ENCODE measurements around the gene SLC8A1.

DNA sequence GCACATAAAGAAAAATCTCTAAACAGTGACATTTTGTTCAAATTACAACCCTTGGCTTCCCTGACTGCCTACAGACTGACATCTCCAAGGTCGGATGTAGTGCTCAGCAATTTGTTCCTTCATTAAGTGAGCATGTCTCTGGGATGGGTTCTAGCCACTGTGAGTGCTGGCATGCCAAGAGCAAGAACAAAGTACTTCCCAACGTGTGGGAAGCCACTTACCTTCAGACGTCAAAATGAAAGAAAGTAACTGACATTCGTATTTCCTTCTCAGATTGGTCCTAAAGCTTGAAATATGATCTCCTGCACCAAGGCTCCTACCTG is 193.8 kb downstream of the SLC8A1 start:
- TF ChIP-seq, protein P1, sequence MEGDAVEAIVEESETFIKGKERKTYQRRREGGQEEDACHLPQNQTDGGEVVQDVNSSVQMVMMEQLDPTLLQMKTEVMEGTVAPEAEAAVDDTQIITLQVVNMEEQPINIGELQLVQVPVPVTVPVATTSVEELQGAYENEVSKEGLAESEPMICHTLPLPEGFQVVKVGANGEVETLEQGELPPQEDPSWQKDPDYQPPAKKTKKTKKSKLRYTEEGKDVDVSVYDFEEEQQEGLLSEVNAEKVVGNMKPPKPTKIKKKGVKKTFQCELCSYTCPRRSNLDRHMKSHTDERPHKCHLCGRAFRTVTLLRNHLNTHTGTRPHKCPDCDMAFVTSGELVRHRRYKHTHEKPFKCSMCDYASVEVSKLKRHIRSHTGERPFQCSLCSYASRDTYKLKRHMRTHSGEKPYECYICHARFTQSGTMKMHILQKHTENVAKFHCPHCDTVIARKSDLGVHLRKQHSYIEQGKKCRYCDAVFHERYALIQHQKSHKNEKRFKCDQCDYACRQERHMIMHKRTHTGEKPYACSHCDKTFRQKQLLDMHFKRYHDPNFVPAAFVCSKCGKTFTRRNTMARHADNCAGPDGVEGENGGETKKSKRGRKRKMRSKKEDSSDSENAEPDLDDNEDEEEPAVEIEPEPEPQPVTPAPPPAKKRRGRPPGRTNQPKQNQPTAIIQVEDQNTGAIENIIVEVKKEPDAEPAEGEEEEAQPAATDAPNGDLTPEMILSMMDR (IDR thresholded peaks at IDR 0.05) = no peak
- no peak for TF ChIP-seq POLR2A (IDR thresholded peaks at IDR 0.05)
